ENCODE measurements around the gene BRPF1. TPM values are rescaled to one million over a fixed set of nuclear protein-coding genes. Genes with fewer than 3 reads are reported as not detected.

BRPF1 gene
- total RNA-seq, 4 donors from 2014 or later, result 18.0 to 25.4 (median 21.6) TPM

- Histone ChIP-seq H3K4me1 (peaks cover 0 to 5% (median 0%) of the 10 kb centered on the region in 3 donors), H3K36me3 (no peaks in the 10 kb centered on the region), H3K9me3 (no peaks in the 10 kb centered on the region), H3K27me3 (peaks cover 10% of the 10 kb centered on the region), H3K27ac (no peak overlapping the region), H3K4me3 (no peak overlapping the region)
- no peak for ATAC-seq
- TF ChIP-seq POLR2AphosphoS5 (IDR thresholded peaks at IDR 0.05) (no peak), EP300 (IDR thresholded peaks at IDR 0.05) (no peak), POLR2A (IDR thresholded peaks at IDR 0.05) (no peak), CTCF (IDR thresholded peaks at IDR 0.05) (no peak)
- WGBS, 2 donors (ENCODE audit: low coverage in 1 of 2), result 70 to 83% methylated on average over 3 of the region's 3 CpGs
Observed at GRCh38 chr3:9710174-9710739, 21.3 kb upstream of the BRPF1 start.

- Histone ChIP-seq H3K9me3 (no peaks in the 10 kb centered on the region), H3K36me3 (no peaks in the 10 kb centered on the region), H3K27me3 (no peaks in the 10 kb centered on the region), H3K4me1 (peaks cover 0 to 16% (median 3%) of the 10 kb centered on the region in 3 donors), H3K4me3 (no peak overlapping the region), H3K27ac (no peak overlapping the region)
- ATAC-seq, result no peak
- WGBS, 2 donors (ENCODE audit: low coverage in 1 of 2), result 80% methylated on average over 1 of the region's 2 CpGs; no CpG with 5 or more reads in 1 of the 2 donors
- TF ChIP-seq POLR2AphosphoS5 (IDR thresholded peaks at IDR 0.05) (no peak), CTCF (IDR thresholded peaks at IDR 0.05) (no peak)
Observed at GRCh38 chr3:9712415-9712814, 19.1 kb upstream of the BRPF1 start.

GRCh38 chr3:9713142-9713541 lies 18.4 kb upstream of the BRPF1 start:
- H3K36me3 ChIP-seq, result no peaks in the 10 kb centered on the region
- ATAC-seq, result no peak
- H3K27me3 ChIP-seq, result no peaks in the 10 kb centered on the region
- peaks cover 0 to 16% (median 3%) of the 10 kb centered on the region in 3 donors for H3K4me1 ChIP-seq
- 65 to 92% methylated on average over 4 of the region's 4 CpGs for WGBS, 2 donors (ENCODE audit: low coverage in 1 of 2)
- no peak overlapping the region for H3K4me3 ChIP-seq
- TF ChIP-seq EP300 (IDR thresholded peaks at IDR 0.05), result no peak
- TF ChIP-seq POLR2A (IDR thresholded peaks at IDR 0.05), result no peak
- no peak for TF ChIP-seq POLR2AphosphoS5 (IDR thresholded peaks at IDR 0.05)
- no peak overlapping the region for H3K27ac ChIP-seq
- no peaks in the 10 kb centered on the region for H3K9me3 ChIP-seq

GRCh38 chr3:9715136-9715535 lies 16.4 kb upstream of the BRPF1 start:
- Histone ChIP-seq H3K4me3 (no peak overlapping the region), H3K9me3 (no peaks in the 10 kb centered on the region), H3K36me3 (no peaks in the 10 kb centered on the region), H3K27me3 (no peaks in the 10 kb centered on the region), H3K4me1 (peaks cover 0 to 16% (median 3%) of the 10 kb centered on the region in 3 donors), H3K27ac (peak overlapping the region in 3 of 4 donors; percentile 57 to 72 (median 67))
- peak; percentile 8 for ATAC-seq
- WGBS, 2 donors (ENCODE audit: low coverage in 1 of 2), result 12 to 30% methylated on average over 2 to 4 of the region's 4 CpGs
- no peak for TF ChIP-seq POLR2A (IDR thresholded peaks at IDR 0.05)
- no peak for TF ChIP-seq EP300 (IDR thresholded peaks at IDR 0.05)
- TF ChIP-seq CTCF (IDR thresholded peaks at IDR 0.05), result no peak
- TF ChIP-seq POLR2AphosphoS5 (IDR thresholded peaks at IDR 0.05), result no peak

- no peak overlapping the region for H3K4me3 ChIP-seq
- peak overlapping the region; percentile 57 to 72 (median 63) for H3K27ac ChIP-seq
- ATAC-seq, result peak; percentile 97
- no peaks in the 10 kb centered on the region for H3K9me3 ChIP-seq
- H3K4me1 ChIP-seq, result peaks cover 0 to 16% (median 3%) of the 10 kb centered on the region in 3 donors
- no peaks in the 10 kb centered on the region for H3K36me3 ChIP-seq
- no peaks in the 10 kb centered on the region for H3K27me3 ChIP-seq
- peak; percentile 79 for TF ChIP-seq POLR2AphosphoS5 (IDR thresholded peaks at IDR 0.05)
- no peak for TF ChIP-seq POLR2A (IDR thresholded peaks at IDR 0.05)
- TF ChIP-seq CTCF (IDR thresholded peaks at IDR 0.05), result peak; percentile 70 to 93 (median 88)
- WGBS, 2 donors (ENCODE audit: low coverage in 1 of 2), result 18 to 25% methylated on average over 2 to 6 of the region's 6 CpGs
Observed at GRCh38 chr3:9715764-9716437, 15.6 kb upstream of the BRPF1 start.
